Erythroblast (primary cell): ENCODE data around the gene CACNA2D4.
A peak's percentile ranks its signal among the peaks of the same experiment; 100 is the strongest.

Source experiments
- DNase-seq, 2 experiments: peaks; one replicate each; lab custom pipeline; 2025; lab: John Stamatoyannopoulos, UW
- GATA1 ChIP-seq: IDR thresholded peaks from 2 replicates; pipeline ENCODE4 v1.6.1; 2011; ENCODE audit warnings: low read depth, mild to moderate bottlenecking, control low read depth, low read length, moderate library complexity
- POLR2A ChIP-seq: IDR thresholded peaks from 2 replicates; pipeline ENCODE4 v1.6.1; 2011; ENCODE audit warnings: mild to moderate bottlenecking, low read length

The CACNA2D4 gene

GRCh38 chr12:1794440-1795090 is 123.9 kb downstream of the CACNA2D4 start:
- no peak for TF ChIP-seq GATA1
- no peak for TF ChIP-seq POLR2A
- no peak for DNase-seq

GRCh38 chr12:1793426-1794210 is 124.8 kb downstream of the CACNA2D4 start:
- no peak for TF ChIP-seq GATA1
- TF ChIP-seq POLR2A: no peak
- no peak for DNase-seq

GRCh38 chr12:1792406-1792805 is 126.0 kb downstream of the CACNA2D4 start:
- TF ChIP-seq POLR2A (no peak), GATA1 (no peak)

GRCh38 chr12:1791104-1791841 is 127.2 kb downstream of the CACNA2D4 start:
- TF ChIP-seq POLR2A (no peak), GATA1 (no peak)

More at GRCh38 chr12:1792406-1792805, 126.0 kb downstream of the CACNA2D4 start:
- DNase-seq: no peak

GRCh38 chr12:1790444-1790843 is 128.0 kb downstream of the CACNA2D4 start:
- DNase-seq: peak; percentile 23 to 34

More at GRCh38 chr12:1791104-1791841, 127.2 kb downstream of the CACNA2D4 start:
- peak; percentile 80 to 87 for DNase-seq

GRCh38 chr12:1787714-1788113 is 130.7 kb downstream of the CACNA2D4 start:
- no peak for DNase-seq
- no peak for TF ChIP-seq GATA1
- TF ChIP-seq POLR2A: no peak

More at GRCh38 chr12:1790444-1790843, 128.0 kb downstream of the CACNA2D4 start:
- TF ChIP-seq GATA1 (no peak), POLR2A (no peak)

GRCh38 chr12:1782215-1782614 is 136.2 kb downstream of the CACNA2D4 start:
- no peak for TF ChIP-seq GATA1
- no peak for TF ChIP-seq POLR2A
- DNase-seq: no peak

- no peak for DNase-seq
- no peak for TF ChIP-seq POLR2A
- no peak for TF ChIP-seq GATA1
These were observed 136.7 kb downstream of the CACNA2D4 start for GRCh38 chr12:1781772-1782171.

- TF ChIP-seq GATA1: no peak
- TF ChIP-seq POLR2A: no peak
- DNase-seq: no peak
These were observed 138.7 kb downstream of the CACNA2D4 start for GRCh38 chr12:1779783-1780182.

GRCh38 chr12:1778911-1779310 is 139.5 kb downstream of the CACNA2D4 start:
- DNase-seq: no peak
- no peak for TF ChIP-seq POLR2A
- no peak for TF ChIP-seq GATA1

GRCh38 chr12:1777798-1778197 is 140.7 kb downstream of the CACNA2D4 start:
- DNase-seq: no peak

GRCh38 chr12:1776170-1776921 is 142.1 kb downstream of the CACNA2D4 start:
- DNase-seq: peak in 1 of 2 experiments; percentile 18
- TF ChIP-seq POLR2A: no peak
- TF ChIP-seq GATA1: no peak

More at GRCh38 chr12:1777798-1778197, 140.7 kb downstream of the CACNA2D4 start:
- TF ChIP-seq GATA1 (no peak), POLR2A (no peak)

GRCh38 chr12:1773937-1774655 is 144.4 kb downstream of the CACNA2D4 start:
- TF ChIP-seq GATA1 (no peak), POLR2A (no peak)
- DNase-seq: no peak
